Transverse colon (tissue), 4 donors: ENCODE data around the gene MAN2B1. TPM values are rescaled to one million over a fixed set of nuclear protein-coding genes. Genes with fewer than 3 reads are reported as not detected.
A peak's percentile ranks its signal among the peaks of the same experiment; 100 is the strongest.

Source experiments
- DNase-seq: peaks from one replicate; pipeline ENCODE4 v3.0.0-alpha.2; 2019
- H3K27ac ChIP-seq, 4 donors: fragments of 200-600 bp; sonication (generic); 2 replicates each; pipeline ENCODE4 v1.5.1; 2016 to 2018; ENCODE audit warnings: inconsistent platforms in 4 of 4
- H3K27me3 ChIP-seq: fragments of 200-600 bp; sonication (generic); 2 replicates; pipeline ENCODE4 v1.5.1; 2017; ENCODE audit warnings: inconsistent platforms
- H3K36me3 ChIP-seq, 4 donors: fragments of 200-600 bp; sonication (generic); 2 replicates each; pipeline ENCODE4 v1.5.1; 2017 to 2019; ENCODE audit warnings: inconsistent platforms in 4 of 4
- H3K4me1 ChIP-seq, 4 donors: fragments of 200-600 bp; sonication (generic); 2 replicates each; pipeline ENCODE4 v1.5.1; 2017 to 2020; ENCODE audit warnings: inconsistent platforms in 4 of 4
- H3K4me3 ChIP-seq, 4 donors: fragments of 200-600 bp; sonication (generic); 1 replicate in 1 of 4; 2 replicates in 3 of 4; pipeline versions ENCODE4 v1.5.1 to v1.6.1; 2017 to 2019; ENCODE audit warnings: inconsistent platforms in 4 of 4
- H3K9me3 ChIP-seq, 2 donors: fragments of 200-600 bp; sonication (generic); 2 replicates each; pipeline ENCODE4 v1.5.1; 2017 to 2019; ENCODE audit warnings: inconsistent platforms in 2 of 2
- CTCF ChIP-seq, 5 experiments: fragments of 200-600 bp in 3 of 5; fragments of 450-650 bp in 2 of 5; sonication (generic) in 3 of 5; IDR thresholded peaks; 1 replicate in 2 of 5; 2 replicates in 3 of 5; pipeline ENCODE4 v1.5.1; 2016 to 2017; ENCODE audit warnings: antibody characterized with exemption in 5 of 5, inconsistent platforms in 3 of 5, mild to moderate bottlenecking in 2 of 5, moderate library complexity in 1 of 5
- EP300 ChIP-seq: sonication (generic); formaldehyde crosslinking; IDR thresholded peaks from one replicate; pipeline ENCODE4 v1.6.1; 2017; ENCODE audit warnings: antibody characterized with exemption, low read depth
- POLR2A ChIP-seq: fragments of 450-650 bp; IDR thresholded peaks from one replicate; pipeline ENCODE4 v1.6.1; 2016; ENCODE audit warnings: antibody characterized with exemption, mild to moderate bottlenecking, moderate library complexity
- POLR2AphosphoS5 ChIP-seq, 3 donors: sonication (generic); formaldehyde crosslinking; IDR thresholded peaks; one replicate each; pipeline ENCODE4 v1.6.1; 2016; ENCODE audit warnings: antibody characterized with exemption in 3 of 3
- WGBS, 2 donors: methylation state at CpG; one replicate each; pipeline ENCODE4 v1.1.5; 2018; ENCODE audit warnings: low coverage in 1 of 2; 5-methylcytosine and 5-hydroxymethylcytosine counted together
- in situ Hi-C, 4 donors: fragments of 200-750 bp; cut with MboI; loops; one replicate each; pipeline versions ENCODE4 v1.15.0 to v1.15.1; 2017; ENCODE audit warnings: low sequenced_read_pairs in 3 of 4, low pct_ligation_motif_present in 1 of 4, low pct_unique_long_range_greater_than_20kb in 1 of 4
- intact Hi-C: fragments of 100-400 bp; cut with DNase I; formaldehyde crosslinking; loops from one replicate; pipeline ENCODE4 v1.15.1; 2023; ENCODE audit warnings: low total_unique reads
- total RNA-seq, 4 donors: library from RNA; depleted of rRNA; stranded (reverse); fragments of >200 nt; gene quantifications; one replicate each; pipeline ENCODE4 v1.1.0, GENCODE V29; 2016

Gene MAN2B1
- total RNA-seq, 4 donors from 2014 or later, result 52.4 to 272 (median 70.1) TPM

DNA sequence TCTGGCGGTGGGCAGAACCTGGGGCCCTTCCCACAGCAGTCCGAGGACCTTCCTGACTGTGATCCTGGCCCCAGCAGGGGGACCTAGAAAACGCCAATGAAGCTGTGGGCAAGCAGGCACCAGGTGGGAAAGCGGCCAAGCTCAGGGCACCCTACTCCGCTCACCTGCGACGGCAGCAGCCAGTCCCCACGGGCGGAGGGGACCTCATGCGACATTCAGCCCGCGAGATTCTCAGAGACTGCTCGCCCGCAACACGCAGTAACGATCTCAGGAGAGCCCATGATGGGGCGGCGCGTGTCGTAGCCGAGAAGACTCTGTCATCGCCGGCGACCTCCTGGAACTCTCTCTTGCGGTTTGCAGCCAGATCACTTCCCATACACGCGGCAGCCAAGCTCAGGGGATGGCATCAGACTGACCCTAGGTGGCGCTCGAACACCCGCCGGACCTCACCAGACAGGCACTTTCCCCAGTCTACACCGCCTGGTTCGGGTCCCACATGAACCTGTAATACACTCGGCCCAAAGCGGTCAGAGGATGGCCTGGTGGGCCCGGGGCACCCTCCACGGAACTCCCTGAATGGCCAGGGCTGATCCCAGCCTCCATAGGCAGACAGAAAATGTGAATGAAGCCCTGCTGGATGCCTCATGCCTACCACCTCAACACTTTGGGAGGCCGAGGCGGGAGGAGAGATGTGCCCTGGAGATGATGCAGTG is 26.5 kb downstream of the MAN2B1 start:
- no peaks in the 10 kb centered on the region for H3K9me3 ChIP-seq
- H3K27ac ChIP-seq, result no peak overlapping the region
- H3K4me3 ChIP-seq, result peak overlapping the region in 2 of 4 donors; percentile 10 to 15
- H3K27me3 ChIP-seq, result no peaks in the 10 kb centered on the region
- TF ChIP-seq POLR2AphosphoS5 (IDR thresholded peaks at IDR 0.05), result peak in 1 of 3 donors; percentile 9
- peak; percentile 71 to 81 (median 76) for TF ChIP-seq CTCF (IDR thresholded peaks at IDR 0.05)
- TF ChIP-seq POLR2A, result no peak
- no peak for TF ChIP-seq EP300
- intact Hi-C loops (no loop called here), in situ Hi-C loops (no loop called here)
- WGBS, 2 donors, result 12 to 18% methylated on average over 5 to 15 of the region's 39 CpGs
- peaks cover 0 to 6% (median 5%) of the 10 kb centered on the region in 4 donors for H3K4me1 ChIP-seq
- no peaks in the 10 kb centered on the region for H3K36me3 ChIP-seq
- peak; percentile 87 for DNase-seq

DNA sequence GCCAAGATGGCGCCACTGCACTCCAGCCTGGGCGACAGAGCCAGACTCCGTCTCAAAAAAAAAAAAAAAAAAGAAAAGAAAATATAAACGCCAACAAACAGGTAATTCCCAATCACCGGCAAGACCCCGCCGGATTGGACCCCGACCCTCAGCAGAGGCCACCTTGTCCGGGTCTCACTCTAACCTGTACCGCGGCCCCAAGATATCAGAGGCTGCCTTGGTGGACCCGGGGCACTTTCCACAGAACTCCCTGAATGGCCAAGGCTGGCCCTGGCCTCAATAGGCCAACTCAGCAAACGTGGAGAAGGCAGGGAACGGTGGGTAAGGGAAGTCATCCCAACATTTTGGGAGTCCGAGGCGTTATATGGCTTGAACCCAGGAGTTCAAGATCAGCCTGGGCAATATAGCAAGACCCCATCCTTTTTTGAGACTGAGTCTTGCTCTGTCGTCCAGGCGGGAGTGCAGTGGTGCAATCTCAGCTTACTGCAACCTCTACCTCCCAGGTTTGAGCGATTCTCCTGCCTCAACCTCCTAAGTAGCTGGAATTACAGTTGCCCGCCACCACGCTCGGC is 27.8 kb downstream of the MAN2B1 start:
- Histone ChIP-seq H3K4me3 (no peak overlapping the region), H3K9me3 (no peaks in the 10 kb centered on the region), H3K36me3 (no peaks in the 10 kb centered on the region), H3K27ac (no peak overlapping the region), H3K27me3 (no peaks in the 10 kb centered on the region), H3K4me1 (peaks cover 0 to 6% (median 5%) of the 10 kb centered on the region in 4 donors)
- TF ChIP-seq EP300 (no peak), POLR2A (no peak), CTCF (IDR thresholded peaks at IDR 0.05) (no peak), POLR2AphosphoS5 (IDR thresholded peaks at IDR 0.05) (no peak)
- intact Hi-C loops, result no loop called here
- no peak for DNase-seq
- 87 to 93% methylated on average over 3 to 22 of the region's 22 CpGs for WGBS, 2 donors
- in situ Hi-C loops, result no loop called here

- no peak for TF ChIP-seq POLR2A
- TF ChIP-seq POLR2AphosphoS5 (IDR thresholded peaks at IDR 0.05), result no peak
- TF ChIP-seq EP300, result no peak
- no peak for TF ChIP-seq CTCF (IDR thresholded peaks at IDR 0.05)
- Histone ChIP-seq H3K27me3 (no peaks in the 10 kb centered on the region), H3K9me3 (no peaks in the 10 kb centered on the region), H3K4me1 (peaks cover 0 to 6% (median 5%) of the 10 kb centered on the region in 4 donors), H3K36me3 (peaks cover 0 to 4% (median 0%) of the 10 kb centered on the region in 4 donors), H3K4me3 (no peak overlapping the region), H3K27ac (no peak overlapping the region)
- no peak for DNase-seq
- in situ Hi-C loops (no loop called here), intact Hi-C loops (no loop called here)
- WGBS, 2 donors, result 53 to 56% methylated on average over 4 to 13 of the region's 13 CpGs
These were observed 29.9 kb downstream of the MAN2B1 start for GRCh38 chr19:12636631-12637030.

GRCh38 chr19:12629215-12629614 is 37.3 kb downstream of the MAN2B1 start:
- H3K27ac ChIP-seq, result no peak overlapping the region
- no peak overlapping the region for H3K4me3 ChIP-seq
- in situ Hi-C loops (no loop called here), intact Hi-C loops (no loop called here)
- H3K36me3 ChIP-seq, result peaks cover 3 to 53% (median 30%) of the 10 kb centered on the region in 4 donors
- WGBS, 2 donors, result 95 to 100% methylated on average over 4 to 7 of the region's 7 CpGs
- no peak for DNase-seq
- TF ChIP-seq CTCF (IDR thresholded peaks at IDR 0.05) (no peak), POLR2AphosphoS5 (IDR thresholded peaks at IDR 0.05) (no peak), POLR2A (no peak), EP300 (no peak)
- H3K27me3 ChIP-seq, result no peaks in the 10 kb centered on the region
- peaks cover 23 to 29% of the 10 kb centered on the region in 2 donors for H3K9me3 ChIP-seq
- H3K4me1 ChIP-seq, result no peaks in the 10 kb centered on the region
